Ascending aorta (tissue), 2 donors: ENCODE measurements around the gene DNAAF8. TPM values are rescaled to one million over a fixed set of nuclear protein-coding genes. Genes with fewer than 3 reads are reported as not detected.

Experiments used
- DNase-seq, 2 donors: peaks; one replicate each; pipeline ENCODE4 v3.0.0-alpha.2; 2019; ENCODE audit warnings: low spot score in 2 of 2
- H3K27ac ChIP-seq, 2 donors: fragments of 200-600 bp; sonication (generic); one replicate each; pipeline ENCODE4 v1.5.1; 2016 to 2017; ENCODE audit warnings: mild to moderate bottlenecking in 1 of 2
- H3K27me3 ChIP-seq: fragments of 200-600 bp; sonication (generic); one replicate; pipeline ENCODE4 v1.5.1; 2017
- H3K36me3 ChIP-seq, 2 donors: fragments of 200-600 bp; sonication (generic); one replicate each; pipeline ENCODE4 v1.5.1; 2016
- H3K4me1 ChIP-seq, 2 donors: fragments of 200-600 bp; sonication (generic); one replicate each; pipeline ENCODE4 v1.5.1; 2016 to 2017; ENCODE audit warnings: mild to moderate bottlenecking in 1 of 2
- H3K4me3 ChIP-seq, 2 donors: fragments of 200-600 bp; sonication (generic); one replicate each; pipeline ENCODE4 v1.5.1; 2016 to 2017; ENCODE audit warnings: mild to moderate bottlenecking in 1 of 2
- H3K9me3 ChIP-seq, 2 donors: fragments of 200-600 bp; sonication (generic); one replicate each; pipeline ENCODE4 v1.5.1; 2016
- CTCF ChIP-seq, 3 experiments: fragments of 200-600 bp in 2 of 3; fragments of 450-650 bp in 1 of 3; sonication (generic) in 2 of 3; IDR thresholded peaks; one replicate each; pipeline ENCODE4 v1.5.1; 2016 to 2019; ENCODE audit warnings: antibody characterized with exemption in 3 of 3, mild to moderate bottlenecking in 1 of 3, moderate library complexity in 1 of 3
- intact Hi-C: fragments of 100-400 bp; cut with DNase I; formaldehyde crosslinking; loops from one replicate; pipeline ENCODE4 v1.15.1; 2023
- total RNA-seq: library from RNA; depleted of rRNA; stranded (reverse); fragments of >200 nt; gene quantifications from one replicate; pipeline ENCODE4 v1.1.0, GENCODE V29; 2016

The DNAAF8 gene
- total RNA-seq, 1 donor from 2014 or later: not detected

DNA sequence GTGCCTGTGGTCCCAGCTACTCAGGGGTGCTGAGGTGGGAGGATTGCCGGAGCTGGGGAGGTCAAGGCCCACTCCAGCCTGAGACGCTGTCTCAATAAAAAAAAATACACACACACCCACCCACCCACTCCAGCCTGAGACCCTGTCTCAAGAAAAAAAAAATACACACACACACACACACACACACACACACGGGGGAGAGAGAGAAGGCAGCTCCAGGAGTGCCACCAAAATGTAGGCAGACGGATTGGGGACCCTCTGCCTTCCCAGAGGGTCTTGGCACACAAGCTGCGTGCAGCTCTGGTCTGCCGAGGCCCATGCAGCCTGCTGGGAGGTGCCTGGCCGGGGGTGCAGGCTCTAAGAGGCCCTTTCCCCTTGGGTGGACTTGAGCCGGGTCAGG lies 46.9 kb upstream of the DNAAF8 start:
- Histone ChIP-seq H3K27ac (no peak overlapping the region), H3K4me1 (peaks cover 0 to 2% of the 10 kb centered on the region in 2 donors), H3K9me3 (no peaks in the 10 kb centered on the region), H3K27me3 (no peaks in the 10 kb centered on the region), H3K4me3 (no peak overlapping the region), H3K36me3 (peaks cover 51 to 71% of the 10 kb centered on the region in 2 donors)
- intact Hi-C loops: no loop called here
- TF ChIP-seq CTCF (IDR thresholded peaks at IDR 0.05): no peak
- DNase-seq: no peak

- H3K4me1 ChIP-seq: peaks cover 5 to 9% of the 10 kb centered on the region in 2 donors
- no peaks in the 10 kb centered on the region for H3K27me3 ChIP-seq
- no peak overlapping the region for H3K27ac ChIP-seq
- DNase-seq: no peak
- H3K9me3 ChIP-seq: no peaks in the 10 kb centered on the region
- intact Hi-C loops: no loop called here
- no peak for TF ChIP-seq CTCF (IDR thresholded peaks at IDR 0.05)
- H3K36me3 ChIP-seq: peaks cover 45 to 64% of the 10 kb centered on the region in 2 donors
- no peak overlapping the region for H3K4me3 ChIP-seq
These were observed 46.2 kb upstream of the DNAAF8 start for GRCh38 chr16:4687946-4688673.

- Histone ChIP-seq H3K4me3 (no peak overlapping the region), H3K9me3 (no peaks in the 10 kb centered on the region), H3K27me3 (no peaks in the 10 kb centered on the region), H3K27ac (no peak overlapping the region), H3K36me3 (peaks cover 40 to 60% of the 10 kb centered on the region in 2 donors), H3K4me1 (peaks cover 5 to 9% of the 10 kb centered on the region in 2 donors)
- TF ChIP-seq CTCF (IDR thresholded peaks at IDR 0.05): no peak
- intact Hi-C loops: no loop called here
- no peak for DNase-seq
These were observed 45.7 kb upstream of the DNAAF8 start for GRCh38 chr16:4688674-4689045.

DNA sequence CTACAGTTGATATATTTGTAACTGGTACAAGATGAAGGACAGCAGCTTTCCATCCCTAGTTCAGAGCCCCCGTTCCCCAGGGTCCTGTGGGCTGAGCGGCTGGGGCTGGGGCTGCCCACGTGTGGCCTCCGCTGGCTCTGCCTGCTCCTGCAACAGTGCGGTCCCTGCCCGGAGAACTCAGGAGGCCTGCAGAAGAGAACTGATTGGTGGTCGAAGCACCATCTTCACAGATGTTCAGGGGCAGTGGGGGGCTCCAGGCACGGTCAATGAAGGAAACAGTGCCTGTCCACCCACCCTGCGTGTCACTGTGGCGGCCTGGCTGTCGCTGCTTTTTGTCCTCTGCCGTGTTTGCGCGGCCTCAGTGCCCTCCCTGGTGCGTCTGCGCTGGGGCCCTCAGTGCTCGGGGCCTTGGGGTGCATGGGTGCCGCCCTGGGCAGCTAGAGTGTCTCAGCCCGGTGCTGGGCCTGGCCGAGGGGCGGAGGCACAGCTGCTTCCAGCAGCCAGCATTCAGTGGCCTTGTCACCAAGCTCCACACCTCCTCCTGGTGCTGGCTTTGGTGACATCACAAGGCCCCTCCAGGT lies 45.2 kb upstream of the DNAAF8 start:
- H3K27me3 ChIP-seq: no peaks in the 10 kb centered on the region
- no peak for DNase-seq
- H3K4me3 ChIP-seq: no peak overlapping the region
- intact Hi-C loops: no loop called here
- peaks cover 35 to 55% of the 10 kb centered on the region in 2 donors for H3K36me3 ChIP-seq
- H3K4me1 ChIP-seq: peaks cover 6 to 9% of the 10 kb centered on the region in 2 donors
- H3K27ac ChIP-seq: no peak overlapping the region
- H3K9me3 ChIP-seq: no peaks in the 10 kb centered on the region
- TF ChIP-seq CTCF (IDR thresholded peaks at IDR 0.05): no peak

DNA sequence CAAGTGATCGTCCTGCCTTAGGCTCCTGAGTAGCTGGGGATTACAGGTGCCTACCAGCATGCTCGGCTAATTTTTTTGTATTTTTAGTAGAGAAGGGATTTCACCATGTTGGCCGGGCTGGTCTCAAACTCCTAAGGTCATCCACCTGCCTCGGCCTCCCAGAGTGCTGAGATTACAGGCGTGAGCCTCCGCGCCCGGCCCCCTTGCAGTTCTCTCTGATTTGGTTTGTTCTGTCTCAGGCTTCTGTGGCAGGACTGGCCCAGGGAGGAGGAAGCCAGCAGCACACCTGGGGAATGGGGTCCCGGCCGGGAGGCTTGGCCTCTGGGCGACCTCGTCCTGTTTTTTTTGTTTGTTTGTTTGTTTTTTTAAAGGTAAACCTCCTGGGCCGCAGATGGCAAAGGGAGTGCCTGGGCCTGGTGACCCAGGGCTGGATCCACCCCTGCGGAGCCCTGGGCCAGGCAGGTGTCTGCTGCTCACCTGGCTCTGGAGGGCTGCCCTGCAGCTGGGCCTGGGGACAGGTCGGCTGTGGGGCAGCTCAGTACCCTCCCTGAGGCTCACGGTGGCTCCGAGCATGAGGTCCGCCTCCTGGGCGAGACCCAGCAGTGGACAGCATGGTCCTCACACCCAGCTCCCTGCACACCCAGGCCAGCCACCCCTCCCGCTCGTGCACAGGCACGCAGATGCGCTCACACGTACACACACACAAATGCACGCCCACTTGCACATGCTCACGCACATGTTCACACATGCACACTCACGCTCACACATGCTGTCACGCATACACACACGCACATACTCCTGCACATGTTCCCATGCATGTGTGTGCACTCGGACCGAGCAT lies 44.3 kb upstream of the DNAAF8 start:
- Histone ChIP-seq H3K4me3 (no peak overlapping the region), H3K9me3 (no peaks in the 10 kb centered on the region), H3K27ac (no peak overlapping the region), H3K4me1 (peaks cover 15 to 18% of the 10 kb centered on the region in 2 donors), H3K27me3 (no peaks in the 10 kb centered on the region), H3K36me3 (peaks cover 26 to 46% of the 10 kb centered on the region in 2 donors)
- TF ChIP-seq CTCF (IDR thresholded peaks at IDR 0.05): no peak
- no peak for DNase-seq
- intact Hi-C loops: loop anchor here (5.0 kb wide), 1 partner anchor 73 kb away; no protein-coding TSS in a partner anchor
